HFFc6 (cell line): ENCODE data around the gene PTX3. TPM values are rescaled to one million over a fixed set of nuclear protein-coding genes. Genes with fewer than 3 reads are reported as not detected.
A peak's percentile ranks its signal among the peaks of the same experiment; 100 is the strongest.

ENCODE experiments used
- DNase-seq: peaks from one replicate; pipeline ENCODE4 v3.0.0-alpha.2; 2018
- H3K27ac Mint-ChIP-seq: 2 replicates; pipeline ENCODE4 v1.8.0; 2020; ENCODE audit warnings: mild to moderate bottlenecking, mixed read lengths
- H3K27me3 Mint-ChIP-seq: 2 replicates; pipeline ENCODE4 v1.8.0; 2021; ENCODE audit warnings: mild to moderate bottlenecking, moderate library complexity, mixed read lengths; ENCODE audit not compliant: insufficient read depth
- H3K36me3 Mint-ChIP-seq: 2 replicates; pipeline ENCODE4 v1.8.0; 2021; ENCODE audit warnings: low read depth, mixed read lengths
- H3K4me1 Mint-ChIP-seq: 2 replicates; pipeline ENCODE4 v1.8.0; 2020; ENCODE audit warnings: low read depth, mixed read lengths
- H3K4me3 Mint-ChIP-seq: 2 replicates; pipeline ENCODE4 v1.8.0; 2020; ENCODE audit warnings: mild to moderate bottlenecking, moderate library complexity, mixed read lengths
- H3K9me3 Mint-ChIP-seq: 2 replicates; pipeline ENCODE4 v1.8.0; 2020; ENCODE audit warnings: mild to moderate bottlenecking, mixed read lengths
- total RNA-seq, 6 experiments: library from RNA; stranded (reverse); fragmentation: NEBNext Ultra II Directional; extraction: Animal tissue kit (Norgen Biotek cat#: 25700); gene quantifications; 2 replicates in 1 of 6; 3 replicates in 5 of 6; pipeline ENCODE4 v1.2.3, GENCODE V29; 2021
- TF ChIP-seq, protein P1 (sequence below): fragments of 200-600 bp; sonication (generic); IDR thresholded peaks from 2 replicates; pipeline ENCODE4 v1.5.0; 2021; ENCODE audit warnings: antibody characterized with exemption, mild to moderate bottlenecking

The PTX3 gene
- total RNA-seq, 6 experiments from 2014 or later, result 21.0 to 45.4 (median 44.5) TPM

DNA sequence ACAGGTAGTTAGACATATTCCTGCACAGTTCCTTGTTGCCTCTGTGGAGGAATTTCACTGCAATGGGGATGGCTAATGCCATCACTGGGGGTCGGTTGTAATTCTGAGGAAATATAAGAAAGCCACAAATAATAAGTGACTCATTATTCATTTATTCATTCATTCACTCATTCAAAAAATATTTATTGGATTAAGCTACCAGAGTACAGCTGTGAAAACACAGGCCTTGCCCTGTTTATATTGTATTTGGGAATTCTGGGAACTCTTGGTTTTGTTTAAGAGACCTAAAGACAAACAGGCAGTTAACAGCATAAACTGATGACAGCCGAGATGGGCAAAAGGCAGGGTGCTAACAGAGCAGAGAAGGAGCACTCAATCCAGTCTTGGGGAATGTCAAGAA is 23.6 kb downstream of the PTX3 start:
- peak overlapping the region; percentile 54 for H3K4me3 Mint-ChIP-seq

GRCh38 chr3:157463816-157464215 is 27.2 kb downstream of the PTX3 start:
- H3K27ac Mint-ChIP-seq, result peak overlapping the region; percentile 77
- no peaks in the 10 kb centered on the region; the same call in 1 of the 2 replicates for H3K27me3 Mint-ChIP-seq
- H3K36me3 Mint-ChIP-seq, result peaks cover 53% of the 10 kb centered on the region
- H3K4me1 Mint-ChIP-seq, result peaks cover 84% of the 10 kb centered on the region
- H3K4me3 Mint-ChIP-seq, result peak overlapping the region; percentile 33; the same call in 1 of the 2 replicates
- no peaks in the 10 kb centered on the region for H3K9me3 Mint-ChIP-seq
- TF ChIP-seq, protein P1, sequence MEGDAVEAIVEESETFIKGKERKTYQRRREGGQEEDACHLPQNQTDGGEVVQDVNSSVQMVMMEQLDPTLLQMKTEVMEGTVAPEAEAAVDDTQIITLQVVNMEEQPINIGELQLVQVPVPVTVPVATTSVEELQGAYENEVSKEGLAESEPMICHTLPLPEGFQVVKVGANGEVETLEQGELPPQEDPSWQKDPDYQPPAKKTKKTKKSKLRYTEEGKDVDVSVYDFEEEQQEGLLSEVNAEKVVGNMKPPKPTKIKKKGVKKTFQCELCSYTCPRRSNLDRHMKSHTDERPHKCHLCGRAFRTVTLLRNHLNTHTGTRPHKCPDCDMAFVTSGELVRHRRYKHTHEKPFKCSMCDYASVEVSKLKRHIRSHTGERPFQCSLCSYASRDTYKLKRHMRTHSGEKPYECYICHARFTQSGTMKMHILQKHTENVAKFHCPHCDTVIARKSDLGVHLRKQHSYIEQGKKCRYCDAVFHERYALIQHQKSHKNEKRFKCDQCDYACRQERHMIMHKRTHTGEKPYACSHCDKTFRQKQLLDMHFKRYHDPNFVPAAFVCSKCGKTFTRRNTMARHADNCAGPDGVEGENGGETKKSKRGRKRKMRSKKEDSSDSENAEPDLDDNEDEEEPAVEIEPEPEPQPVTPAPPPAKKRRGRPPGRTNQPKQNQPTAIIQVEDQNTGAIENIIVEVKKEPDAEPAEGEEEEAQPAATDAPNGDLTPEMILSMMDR, result no peak
- no peak for DNase-seq

More for the DNA sequence above, 23.6 kb downstream of the PTX3 start:
- H3K9me3 Mint-ChIP-seq, result no peaks in the 10 kb centered on the region
- H3K4me1 Mint-ChIP-seq, result peaks cover 54% of the 10 kb centered on the region
- H3K27me3 Mint-ChIP-seq, result no peaks in the 10 kb centered on the region
- H3K27ac Mint-ChIP-seq, result peak overlapping the region; percentile 60
- H3K36me3 Mint-ChIP-seq, result peaks cover 66% of the 10 kb centered on the region
- peak; percentile 51 for DNase-seq
- TF ChIP-seq, protein P1, result no peak

DNA sequence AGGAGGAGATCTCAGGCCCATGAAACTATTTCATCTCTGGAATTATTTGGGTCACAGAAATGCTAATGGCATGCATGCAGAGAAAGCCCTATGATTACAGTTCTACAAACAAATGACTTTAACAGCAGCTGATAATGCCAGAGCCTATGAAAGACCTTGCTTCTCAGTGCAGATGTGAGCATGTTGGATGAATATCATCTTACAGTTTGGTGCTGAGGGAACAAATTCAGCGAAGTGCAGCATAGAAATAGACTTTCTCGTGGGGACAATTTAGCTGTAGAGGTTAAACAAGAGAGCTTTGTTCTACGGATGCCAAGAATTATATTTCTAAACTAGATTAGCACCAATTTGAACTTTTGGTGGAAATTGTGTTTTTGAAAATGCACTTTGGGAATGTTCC is 27.7 kb downstream of the PTX3 start:
- peak overlapping the region; percentile 33; the same call in 1 of the 2 replicates for H3K4me3 Mint-ChIP-seq
- DNase-seq, result peak; percentile 57
- H3K27me3 Mint-ChIP-seq, result no peaks in the 10 kb centered on the region; the same call in 1 of the 2 replicates
- no peaks in the 10 kb centered on the region for H3K9me3 Mint-ChIP-seq
- H3K27ac Mint-ChIP-seq, result peak overlapping the region; percentile 77
- peaks cover 86% of the 10 kb centered on the region for H3K4me1 Mint-ChIP-seq
- TF ChIP-seq, protein P1, result no peak
- H3K36me3 Mint-ChIP-seq, result peaks cover 55% of the 10 kb centered on the region

- H3K4me3 Mint-ChIP-seq, result no peak overlapping the region
- TF ChIP-seq, protein P1, result no peak
- peaks cover 51% of the 10 kb centered on the region for H3K36me3 Mint-ChIP-seq
- DNase-seq, result no peak
- no peaks in the 10 kb centered on the region for H3K9me3 Mint-ChIP-seq
- no peak overlapping the region for H3K27ac Mint-ChIP-seq
- no peaks in the 10 kb centered on the region; the same call in 1 of the 2 replicates for H3K27me3 Mint-ChIP-seq
- peaks cover 74% of the 10 kb centered on the region for H3K4me1 Mint-ChIP-seq
Measured at GRCh38 chr3:157465741-157466140, 29.1 kb downstream of the PTX3 start.

GRCh38 chr3:157467200-157467599 is 30.6 kb downstream of the PTX3 start:
- DNase-seq, result no peak
- H3K36me3 Mint-ChIP-seq, result peaks cover 47% of the 10 kb centered on the region
- peaks cover 75% of the 10 kb centered on the region for H3K4me1 Mint-ChIP-seq
- TF ChIP-seq, protein P1, result no peak
- no peak overlapping the region for H3K4me3 Mint-ChIP-seq
- no peaks in the 10 kb centered on the region for H3K9me3 Mint-ChIP-seq
- no peaks in the 10 kb centered on the region; the same call in 1 of the 2 replicates for H3K27me3 Mint-ChIP-seq
- peak overlapping the region; percentile 72 for H3K27ac Mint-ChIP-seq
